Measurements from ENCODE around the gene PAWR. TPM values are rescaled to one million over a fixed set of nuclear protein-coding genes. Genes with fewer than 3 reads are reported as not detected.

Gene PAWR
- polyA plus RNA-seq, 2 of the 4 experiments (the other 2 are of a cell fraction), result 40.8 to 55.2 TPM

- 92% methylated on average over 4 of the region's 4 CpGs for WGBS (ENCODE audit: missing lambda C conversion rate)
- ChIA-PET POLR2A (no interaction called here), CTCF (interaction anchor here (2.4 kb wide), 1 partner anchor 21 kb away, joined by 8 read pairs; no protein-coding TSS in a partner anchor)
- TF ChIP-seq, protein P1, sequence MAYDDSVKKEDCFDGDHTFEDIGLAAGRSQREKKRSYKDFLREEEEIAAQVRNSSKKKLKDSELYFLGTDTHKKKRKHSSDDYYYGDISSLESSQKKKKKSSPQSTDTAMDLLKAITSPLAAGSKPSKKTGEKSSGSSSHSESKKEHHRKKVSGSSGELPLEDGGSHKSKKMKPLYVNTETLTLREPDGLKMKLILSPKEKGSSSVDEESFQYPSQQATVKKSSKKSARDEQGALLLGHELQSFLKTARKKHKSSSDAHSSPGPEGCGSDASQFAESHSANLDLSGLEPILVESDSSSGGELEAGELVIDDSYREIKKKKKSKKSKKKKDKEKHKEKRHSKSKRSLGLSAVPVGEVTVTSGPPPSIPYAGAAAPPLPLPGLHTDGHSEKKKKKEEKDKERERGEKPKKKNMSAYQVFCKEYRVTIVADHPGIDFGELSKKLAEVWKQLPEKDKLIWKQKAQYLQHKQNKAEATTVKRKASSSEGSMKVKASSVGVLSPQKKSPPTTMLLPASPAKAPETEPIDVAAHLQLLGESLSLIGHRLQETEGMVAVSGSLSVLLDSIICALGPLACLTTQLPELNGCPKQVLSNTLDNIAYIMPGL (CRISPR knock-in tag; IDR thresholded peaks at IDR 0.05; ENCODE audit: borderline replicate concordance), result no peak
- no peak for TF ChIP-seq FOXS1 (CRISPR knock-in tag; IDR thresholded peaks at IDR 0.05)
- no peak for TF ChIP-seq ZNF302 (CRISPR knock-in tag; IDR thresholded peaks at IDR 0.05)
- TF ChIP-seq KDM5A (IDR thresholded peaks at IDR 0.05), result no peak
- TF ChIP-seq, protein P2, sequence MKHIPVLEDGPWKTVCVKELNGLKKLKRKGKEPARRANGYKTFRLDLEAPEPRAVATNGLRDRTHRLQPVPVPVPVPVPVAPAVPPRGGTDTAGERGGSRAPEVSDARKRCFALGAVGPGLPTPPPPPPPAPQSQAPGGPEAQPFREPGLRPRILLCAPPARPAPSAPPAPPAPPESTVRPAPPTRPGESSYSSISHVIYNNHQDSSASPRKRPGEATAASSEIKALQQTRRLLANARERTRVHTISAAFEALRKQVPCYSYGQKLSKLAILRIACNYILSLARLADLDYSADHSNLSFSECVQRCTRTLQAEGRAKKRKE (CRISPR knock-in tag; IDR thresholded peaks at IDR 0.05; ENCODE audit: low read depth), result no peak
- no peak for TF ChIP-seq JUNB (IDR thresholded peaks at IDR 0.05)
- no peak for TF ChIP-seq NFE2L2 (conservative IDR thresholded peaks at IDR 0.05; ENCODE audit: low read length)
- TF ChIP-seq ZC3H11A (IDR thresholded peaks at IDR 0.05), result no peak
- TF ChIP-seq ZSCAN20 (CRISPR knock-in tag; IDR thresholded peaks at IDR 0.05), result no peak
- no peak for TF ChIP-seq TFCP2L1 (CRISPR knock-in tag; IDR thresholded peaks at IDR 0.05)
- no peak for TF ChIP-seq POLR2A (IDR thresholded peaks at IDR 0.05; ENCODE audit: low read length)
- TF ChIP-seq HOXB5 (CRISPR knock-in tag; IDR thresholded peaks at IDR 0.05), result no peak
- no peak for TF ChIP-seq CBX8 (IDR thresholded peaks at IDR 0.05)
- TF ChIP-seq CTCF (IDR thresholded peaks at IDR 0.05), result no peak
- no peak for TF ChIP-seq FOSL2 (IDR thresholded peaks at IDR 0.05)
- no peak for TF ChIP-seq FOSL2 (CRISPR knock-in tag; IDR thresholded peaks at IDR 0.05)
- no peak for TF ChIP-seq RAD21 (conservative IDR thresholded peaks at IDR 0.05 in 1 of 2, IDR thresholded peaks at IDR 0.05 in 1 of 2)
- no peak for TF ChIP-seq BCL3 (IDR thresholded peaks at IDR 0.05)
- Histone ChIP-seq H3K4me2 (no peak overlapping the region), H3K9me3 (no peaks in the 10 kb centered on the region), H3K27ac (no peak overlapping the region), H3K4me3 (no peak overlapping the region), H3K4me1 (peaks cover 12% of the 10 kb centered on the region; the same call in 2 of the 3 replicates)
- FAIRE-seq (no peak), DNase-seq (ENCODE audit: low read depth in 1 of 2, low spot score in 1 of 2) (no peak), ATAC-seq (no peak)
Measured at GRCh38 chr12:79595273-79595672, 95.5 kb downstream of the PAWR start.

GRCh38 chr12:79592865-79593264, 97.9 kb downstream of the PAWR start:
- no peak overlapping the region for H3K27ac ChIP-seq
- peaks cover 12% of the 10 kb centered on the region; the same call in 2 of the 3 replicates for H3K4me1 ChIP-seq
- H3K4me2 ChIP-seq, result no peak overlapping the region
- DNase-seq (ENCODE audit: low read depth in 1 of 2, low spot score in 1 of 2) (no peak), FAIRE-seq (no peak), ATAC-seq (no peak)
- H3K4me3 ChIP-seq, result no peak overlapping the region
- TF ChIP-seq, protein P3, sequence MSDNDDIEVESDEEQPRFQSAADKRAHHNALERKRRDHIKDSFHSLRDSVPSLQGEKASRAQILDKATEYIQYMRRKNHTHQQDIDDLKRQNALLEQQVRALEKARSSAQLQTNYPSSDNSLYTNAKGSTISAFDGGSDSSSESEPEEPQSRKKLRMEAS (IDR thresholded peaks at IDR 0.05), result no peak
- TF ChIP-seq KDM5A (IDR thresholded peaks at IDR 0.05) (no peak), RARB (CRISPR knock-in tag; IDR thresholded peaks at IDR 0.05) (no peak), TP53 (CRISPR knock-in tag; IDR thresholded peaks at IDR 0.05) (no peak), BCL3 (IDR thresholded peaks at IDR 0.05) (no peak), ESRRA (IDR thresholded peaks at IDR 0.05; ENCODE audit: borderline replicate concordance, low read length) (no peak), MYC (IDR thresholded peaks at IDR 0.05; ENCODE audit: borderline replicate concordance, low read length) (no peak), KDM1A (IDR thresholded peaks at IDR 0.05; ENCODE audit: low read depth) (no peak), HDAC2 (IDR thresholded peaks at IDR 0.05) (no peak), ZC3H11A (IDR thresholded peaks at IDR 0.05) (no peak), BHLHE40 (IDR thresholded peaks at IDR 0.05; ENCODE audit: low read depth, low read length) (no peak), HOXA7 (CRISPR knock-in tag; IDR thresholded peaks at IDR 0.05) (no peak), CBX8 (IDR thresholded peaks at IDR 0.05) (no peak), MAFK (IDR thresholded peaks at IDR 0.05; ENCODE audit: partially characterized antibody) (no peak), EHF (CRISPR knock-in tag; IDR thresholded peaks at IDR 0.05) (no peak), EHMT2 (IDR thresholded peaks at IDR 0.05; ENCODE audit: low read depth) (no peak), GATA3 (IDR thresholded peaks at IDR 0.05; ENCODE audit: borderline replicate concordance) (no peak), MAZ (IDR thresholded peaks at IDR 0.05; ENCODE audit: borderline replicate concordance, low read depth, low read length) (no peak)
- TF ChIP-seq, protein P4, sequence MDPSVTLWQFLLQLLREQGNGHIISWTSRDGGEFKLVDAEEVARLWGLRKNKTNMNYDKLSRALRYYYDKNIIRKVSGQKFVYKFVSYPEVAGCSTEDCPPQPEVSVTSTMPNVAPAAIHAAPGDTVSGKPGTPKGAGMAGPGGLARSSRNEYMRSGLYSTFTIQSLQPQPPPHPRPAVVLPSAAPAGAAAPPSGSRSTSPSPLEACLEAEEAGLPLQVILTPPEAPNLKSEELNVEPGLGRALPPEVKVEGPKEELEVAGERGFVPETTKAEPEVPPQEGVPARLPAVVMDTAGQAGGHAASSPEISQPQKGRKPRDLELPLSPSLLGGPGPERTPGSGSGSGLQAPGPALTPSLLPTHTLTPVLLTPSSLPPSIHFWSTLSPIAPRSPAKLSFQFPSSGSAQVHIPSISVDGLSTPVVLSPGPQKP (IDR thresholded peaks at IDR 0.05; ENCODE audit: low read depth, low read length), result no peak
- ChIA-PET CTCF (interaction anchor here (0.7 to 1.5 kb wide), 5 partner anchors 10 to 45 kb away, joined by 3 to 4 read pairs (median 3); no protein-coding TSS in a partner anchor), POLR2A (no interaction called here)
- 93% methylated on average over 3 of the region's 3 CpGs for WGBS (ENCODE audit: missing lambda C conversion rate)
- no peaks in the 10 kb centered on the region for H3K9me3 ChIP-seq
